HG02642 (cell line): ENCODE measurements around the gene CAMTA1.

ENCODE experiments used
- ATAC-seq: cut with Tn5 transposase; IDR thresholded peaks from one replicate; pipeline ENCODE4 v1.9.1; 2021; ENCODE audit warnings: mild to moderate bottlenecking; ENCODE audit not compliant: unreplicated experiment, poor library complexity

The CAMTA1 gene

GRCh38 chr1:7199077-7199779, 414.0 kb downstream of the CAMTA1 start:
- ATAC-seq, result no peak

DNA sequence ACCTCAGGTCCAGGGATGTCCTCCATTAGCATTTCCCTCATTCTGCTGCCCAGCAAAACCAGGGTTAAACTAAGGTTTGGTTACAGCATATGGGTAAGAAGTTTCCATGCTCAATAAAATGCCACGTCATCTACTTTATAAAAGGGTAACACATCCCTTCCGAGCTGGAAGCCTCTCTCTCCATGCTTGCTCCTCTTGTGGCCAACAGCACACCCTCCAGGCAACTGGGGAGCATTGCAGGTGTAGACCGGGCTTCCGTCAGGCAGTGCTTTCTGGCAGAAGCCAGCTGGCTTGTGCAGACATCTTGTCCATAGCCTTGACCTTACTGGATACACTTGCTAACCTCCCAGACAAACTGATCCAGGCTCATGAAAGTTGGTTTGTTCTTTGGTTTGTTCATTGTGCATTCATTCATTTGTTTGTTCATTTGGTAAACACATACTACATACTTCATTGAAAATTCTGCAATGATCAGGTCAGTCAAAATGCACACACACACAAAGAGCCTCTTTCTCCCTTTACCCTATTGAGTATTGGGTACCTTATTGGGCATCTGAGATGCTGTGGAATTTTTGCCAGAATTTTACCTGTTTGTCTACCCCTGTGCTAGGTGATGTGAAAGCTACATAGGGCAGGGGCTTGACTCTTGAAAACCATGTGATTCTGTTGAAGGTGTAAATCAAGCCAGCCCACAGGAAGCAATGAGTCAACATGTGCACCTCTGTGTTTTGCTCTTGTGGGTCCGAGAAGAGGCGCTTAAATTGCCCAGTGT, 422.8 kb downstream of the CAMTA1 start:
- ATAC-seq, result no peak

- no peak for ATAC-seq
Observed at GRCh38 chr1:7208647-7209180, 423.5 kb downstream of the CAMTA1 start.

- no peak for ATAC-seq
Observed at GRCh38 chr1:7209336-7209735, 424.1 kb downstream of the CAMTA1 start.

- ATAC-seq, result no peak
Observed at GRCh38 chr1:7218210-7218832, 433.1 kb downstream of the CAMTA1 start.

- ATAC-seq, result no peak
Observed at GRCh38 chr1:7219031-7219430, 433.8 kb downstream of the CAMTA1 start.

- ATAC-seq, result no peak
Observed at GRCh38 chr1:7220007-7220406, 434.8 kb downstream of the CAMTA1 start.

DNA sequence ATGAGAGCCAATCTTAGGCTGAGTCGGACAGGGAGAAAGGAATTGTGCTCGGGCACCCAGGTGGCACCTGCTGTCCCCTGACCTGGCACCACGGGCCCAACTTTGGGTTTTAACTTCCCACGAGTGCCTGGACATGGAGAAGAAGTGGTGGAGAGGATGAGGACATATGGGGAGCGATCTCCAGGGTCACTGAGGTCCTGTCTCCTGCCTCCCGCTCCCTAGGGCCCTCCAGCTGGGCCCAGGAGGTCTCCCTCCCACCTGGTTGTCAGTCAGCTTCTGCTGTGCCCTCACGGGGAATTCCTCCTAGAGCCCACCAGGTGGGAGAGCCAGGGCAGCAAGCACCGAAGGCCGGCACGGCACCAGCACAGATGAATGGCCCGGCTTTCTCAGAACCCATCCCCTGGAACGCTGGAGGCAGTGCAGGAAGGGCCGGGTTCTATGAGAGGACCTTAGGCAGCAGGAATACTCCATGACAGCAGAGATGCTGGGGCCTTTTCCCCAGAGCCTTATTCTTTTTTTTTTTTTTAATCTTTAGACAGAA, 435.5 kb downstream of the CAMTA1 start:
- no peak for ATAC-seq

GRCh38 chr1:7221826-7222694, 436.8 kb downstream of the CAMTA1 start:
- ATAC-seq, result no peak

- no peak for ATAC-seq
Observed at GRCh38 chr1:7222695-7223015, 437.4 kb downstream of the CAMTA1 start.

- ATAC-seq, result no peak
Observed at GRCh38 chr1:7223334-7224080, 438.3 kb downstream of the CAMTA1 start.

DNA sequence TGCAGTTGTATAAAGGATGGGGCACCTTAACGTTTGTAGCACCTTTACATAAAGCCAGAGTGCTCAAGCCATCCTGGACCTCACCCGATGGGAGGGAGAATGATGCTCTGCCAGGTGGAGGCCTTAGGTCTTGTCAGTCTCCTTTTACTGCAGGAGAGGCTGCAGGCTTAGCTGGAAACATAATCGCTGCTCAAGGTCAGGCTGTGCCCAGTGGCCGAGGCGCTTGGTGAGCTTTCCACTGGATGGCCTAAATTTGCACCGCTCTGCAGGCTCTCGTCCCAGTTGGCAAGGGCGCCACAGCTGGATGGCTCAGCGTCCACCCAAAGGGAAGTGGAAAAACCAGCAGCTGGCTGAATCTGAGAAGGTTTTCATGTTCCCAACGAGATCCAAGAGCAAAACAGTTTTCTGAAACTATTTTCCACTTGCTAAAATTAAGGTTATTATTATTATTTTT, 438.9 kb downstream of the CAMTA1 start:
- ATAC-seq, result no peak

DNA sequence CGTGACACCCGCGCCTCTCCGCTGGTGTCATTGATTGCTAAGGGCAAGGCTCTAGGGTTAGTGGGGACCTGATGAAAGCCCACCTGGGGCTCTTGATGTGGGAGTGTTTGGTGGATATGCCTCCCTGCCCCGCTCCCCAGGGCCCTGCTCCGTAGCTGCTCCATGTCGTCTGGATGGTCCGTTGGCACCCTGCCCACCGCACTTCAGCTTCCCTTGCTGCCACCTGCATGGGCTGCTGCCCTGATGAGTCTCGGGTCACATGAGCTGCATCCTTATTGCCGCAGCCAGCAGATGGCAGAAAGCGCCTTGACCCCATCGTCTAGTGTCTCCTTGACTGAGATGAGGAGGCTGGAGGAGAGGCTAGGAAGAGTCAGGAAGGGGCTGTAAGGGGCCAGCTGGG, 439.4 kb downstream of the CAMTA1 start:
- no peak for ATAC-seq

DNA sequence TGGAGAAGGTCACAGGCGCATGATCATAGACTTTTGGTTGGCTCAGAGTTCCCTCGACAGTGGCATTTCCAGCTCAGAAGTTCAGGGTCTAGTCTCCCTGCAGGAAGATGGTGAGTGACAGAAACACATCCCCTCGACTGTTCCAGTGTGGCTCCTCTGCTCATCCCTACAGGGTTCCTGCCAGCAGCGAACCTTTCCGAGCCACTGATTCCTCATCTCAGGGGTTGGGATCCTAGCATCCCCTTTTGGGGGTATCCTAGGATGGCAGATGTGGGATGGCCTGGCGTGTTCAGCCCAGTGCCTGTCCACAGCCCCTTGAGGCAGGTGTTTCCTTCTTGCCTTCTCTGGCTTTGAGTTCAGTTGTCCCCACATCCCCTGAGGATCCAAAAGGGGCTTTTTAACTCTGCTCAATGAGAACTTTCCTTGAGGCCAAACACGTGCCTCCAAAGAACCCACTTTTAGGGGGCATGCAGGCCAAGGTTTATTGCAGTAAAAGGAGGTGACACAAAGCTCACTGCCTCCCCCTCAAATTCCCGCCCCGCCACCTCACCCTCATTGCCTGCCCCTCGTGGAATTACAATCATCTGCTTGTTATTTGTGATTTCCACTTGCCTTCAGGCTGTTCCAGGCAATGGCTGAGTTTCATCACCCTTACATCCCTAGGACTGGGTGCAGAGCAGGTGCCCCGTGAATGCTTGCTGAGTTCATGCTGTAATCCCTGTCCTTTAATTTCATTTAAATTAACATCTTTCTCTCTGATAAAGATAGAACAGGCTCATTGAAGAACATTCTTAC, 440.7 kb downstream of the CAMTA1 start:
- no peak for ATAC-seq

DNA sequence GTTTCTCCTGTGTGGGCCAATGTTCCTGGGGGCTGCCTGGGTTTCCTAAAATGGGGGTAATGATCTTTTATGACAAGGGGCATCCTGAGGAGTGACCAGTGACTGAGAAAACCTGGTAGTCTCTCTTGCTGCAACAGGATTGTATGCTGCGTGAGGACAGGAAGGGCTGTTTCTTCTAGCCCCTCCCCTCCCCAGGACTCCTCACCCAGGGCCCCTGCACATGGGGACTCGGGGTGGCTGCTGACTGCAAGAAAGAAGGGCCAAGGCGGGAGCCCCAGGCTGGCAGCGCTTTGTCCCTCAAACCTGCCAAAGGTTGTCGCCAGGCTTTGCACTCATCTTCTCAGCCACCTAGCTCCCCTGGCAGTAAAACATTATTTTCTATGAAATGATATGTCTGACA, 442.4 kb downstream of the CAMTA1 start:
- ATAC-seq, result no peak

DNA sequence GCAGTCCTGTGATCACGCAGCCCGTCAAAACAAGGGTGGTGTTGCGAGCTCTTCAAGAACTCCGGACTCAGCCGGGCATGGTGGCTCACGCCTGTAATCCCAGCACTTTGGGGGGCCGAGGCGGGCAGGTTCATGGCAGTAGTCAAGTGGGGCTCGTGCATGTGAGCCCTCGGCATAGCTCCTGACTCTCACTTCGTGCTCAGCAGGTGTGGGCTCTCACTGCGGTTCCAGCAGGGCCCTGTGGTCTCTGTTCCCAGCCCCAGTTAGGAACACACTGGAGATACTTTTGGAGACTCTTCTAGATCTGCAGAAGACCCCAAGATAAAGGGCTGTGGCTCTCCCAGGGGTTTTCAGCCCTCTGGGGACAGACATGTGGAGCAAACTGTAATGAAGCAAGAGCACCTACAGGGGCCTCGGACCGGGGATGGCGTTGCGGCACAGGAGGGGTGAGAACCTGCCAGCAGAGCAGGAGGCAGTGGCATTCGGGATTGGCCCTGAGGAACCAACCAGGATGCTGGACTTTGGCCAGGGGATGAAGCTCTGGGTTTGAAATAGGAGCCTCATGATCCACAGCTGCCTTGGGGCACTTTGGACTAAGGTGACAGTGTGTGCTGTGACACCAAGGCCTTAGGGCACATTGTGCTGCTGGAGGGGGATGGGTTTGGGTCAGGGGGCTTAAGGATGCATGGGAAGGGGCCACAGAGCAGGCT, 443.2 kb downstream of the CAMTA1 start:
- no peak for ATAC-seq

- ATAC-seq, result no peak
Observed at GRCh38 chr1:7229186-7229585, 443.9 kb downstream of the CAMTA1 start.
